Muscle of leg (tissue), 11 donors: ENCODE data around the gene DECR2. TPM values are rescaled to one million over a fixed set of nuclear protein-coding genes. Genes with fewer than 3 reads are reported as not detected.
"Not testable (repeated sequence)": the region's sequence is repeated elsewhere in the genome, so short reads cannot be mapped to it uniquely, and the experiment has no call there.

Experiments
- DNase-seq: peaks from one replicate; pipeline ENCODE4 v3.0.0; 2013
- H3K27ac ChIP-seq: one replicate; pipeline ENCODE4 v1.5.1; 2013; ENCODE audit warnings: mild to moderate bottlenecking, low read length, control low read depth
- H3K27me3 ChIP-seq: one replicate; pipeline ENCODE4 v1.6.1; 2013; ENCODE audit warnings: low read length; ENCODE audit not compliant: control insufficient read depth, insufficient read depth
- H3K36me3 ChIP-seq: one replicate; pipeline ENCODE4 v1.6.1; 2013; ENCODE audit warnings: low read length; ENCODE audit not compliant: control insufficient read depth, insufficient read depth
- H3K4me1 ChIP-seq: one replicate; pipeline ENCODE4 v1.6.1; 2013; ENCODE audit warnings: low read length; ENCODE audit not compliant: control insufficient read depth, insufficient read depth
- H3K4me3 ChIP-seq: one replicate; pipeline ENCODE4 v1.5.1; 2013; ENCODE audit warnings: low read length, control low read depth
- H3K9me3 ChIP-seq: replicated peaks from 2 replicates; pipeline ENCODE4 v1.6.1; 2013; ENCODE audit warnings: low read depth, low read length; ENCODE audit not compliant: control insufficient read depth
- WGBS: methylation state at CpG from one replicate; pipeline ENCODE4 v1.1.5; 2013; ENCODE audit warnings: missing lambda C conversion rate; ENCODE audit not compliant: insufficient coverage; 5-methylcytosine and 5-hydroxymethylcytosine counted together
- polyA plus RNA-seq, 8 donors: library from polyadenylated mRNA; unstranded; fragments of 120-200 nt; gene quantifications; one replicate each; pipeline versions ENCODE4 v1.2.1 to v1.2.3, GENCODE V29; 2013; ENCODE audit warnings: inconsistent platforms in 1 of 8, low replicate concordance in 1 of 8; ENCODE audit not compliant: insufficient read length in 8 of 8, insufficient read depth in 1 of 8
- total RNA-seq: library from RNA; stranded (reverse); fragments of 120-200 nt; gene quantifications from one replicate; pipeline ENCODE4 v1.2.4, GENCODE V29; 2013

Gene DECR2
- total and polyA plus RNA-seq, 9 donors, result 8.4 to 20.6 (median 13.0) TPM

DNA sequence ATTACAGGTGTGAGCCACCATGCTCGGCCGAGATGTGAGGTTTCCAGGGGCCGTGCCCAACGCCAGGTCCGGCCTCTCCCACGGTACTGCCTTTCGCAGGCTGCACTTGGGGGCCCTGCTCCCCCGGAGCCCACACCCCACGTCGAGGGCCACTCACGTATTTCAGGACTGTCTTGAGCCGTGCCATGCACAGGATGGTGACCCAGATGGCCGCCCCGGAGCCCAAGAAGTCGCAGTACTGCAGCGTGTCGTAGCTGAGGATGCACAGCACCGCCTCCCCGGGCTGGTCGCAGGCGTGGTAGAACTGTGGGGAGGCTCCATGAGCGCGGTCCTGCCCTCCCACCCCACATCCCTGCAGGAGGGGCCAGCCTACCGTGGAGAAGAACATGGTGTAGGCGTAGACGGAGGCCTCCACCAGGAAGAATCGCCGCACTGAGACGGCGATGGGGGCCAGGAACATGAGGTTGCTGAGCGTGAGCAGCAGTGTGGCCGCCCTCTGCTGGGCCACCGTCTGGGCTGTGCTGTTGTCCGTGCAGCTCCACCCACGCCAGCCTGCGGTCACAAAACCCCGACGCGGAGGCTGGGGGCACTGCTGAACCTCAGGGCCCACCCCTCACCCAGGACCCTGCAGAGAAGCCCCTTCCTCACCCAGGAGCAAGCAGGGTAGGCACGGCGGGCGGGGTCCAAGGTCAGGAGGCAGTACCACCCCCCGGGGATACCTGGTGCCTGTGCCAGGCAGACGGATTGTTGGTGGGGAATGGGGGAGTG lies 27.7 kb upstream of the DECR2 start:
- Histone ChIP-seq H3K4me1 (peaks cover 26% of the 10 kb centered on the region), H3K4me3 (no peak overlapping the region), H3K9me3 (no peaks in the 10 kb centered on the region), H3K27ac (no peak overlapping the region), H3K36me3 (peaks cover 51% of the 10 kb centered on the region), H3K27me3 (no peaks in the 10 kb centered on the region)
- WGBS, result 88% methylated on average over 22 of the region's 44 CpGs
- no peak for DNase-seq

DNA sequence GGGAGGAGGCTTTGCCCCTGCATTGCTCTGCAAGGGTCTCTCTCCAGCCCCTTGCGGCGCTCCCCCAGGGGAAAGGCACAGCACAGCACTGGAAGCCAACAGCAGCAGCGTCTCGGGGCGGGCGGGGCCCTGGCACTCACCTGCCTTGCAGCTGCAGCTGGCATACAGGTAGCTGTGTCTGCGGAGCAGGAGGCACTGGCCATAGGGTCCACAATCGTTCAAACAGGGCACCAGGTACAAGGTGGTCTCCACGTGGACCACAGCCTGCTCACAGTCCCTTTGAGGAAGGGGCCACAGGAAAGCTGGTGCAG lies 27.1 kb upstream of the DECR2 start:
- peaks cover 21% of the 10 kb centered on the region for H3K4me1 ChIP-seq
- H3K36me3 ChIP-seq, result peaks cover 47% of the 10 kb centered on the region
- WGBS, result 91% methylated on average over 5 of the region's 9 CpGs
- H3K27ac ChIP-seq, result no peak overlapping the region
- no peaks in the 10 kb centered on the region for H3K27me3 ChIP-seq
- H3K9me3 ChIP-seq, result no peaks in the 10 kb centered on the region
- H3K4me3 ChIP-seq, result no peak overlapping the region
- no peak for DNase-seq

DNA sequence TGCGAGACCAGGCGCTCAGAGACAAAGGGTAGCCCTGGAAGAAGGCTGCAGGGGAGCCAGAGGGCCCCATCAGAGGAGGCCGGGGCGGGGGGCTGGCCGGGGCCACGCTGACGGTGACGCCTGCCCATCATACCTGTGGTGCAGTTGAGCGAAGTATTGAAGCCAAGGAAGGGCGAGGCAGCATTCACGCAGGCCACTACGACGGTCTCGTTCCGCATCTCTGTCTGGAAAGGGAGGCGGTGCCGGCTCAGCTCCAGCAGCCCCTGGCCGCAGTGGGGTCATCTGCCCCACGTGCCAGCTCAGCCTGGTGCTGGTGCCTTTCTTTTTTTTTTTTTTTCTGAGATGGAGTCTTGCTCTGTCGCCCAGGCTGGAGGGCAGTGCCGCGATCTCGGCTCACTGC lies 26.5 kb upstream of the DECR2 start:
- peaks cover 17% of the 10 kb centered on the region for H3K4me1 ChIP-seq
- 91% methylated on average over 19 of the region's 23 CpGs for WGBS
- H3K9me3 ChIP-seq, result no peaks in the 10 kb centered on the region
- no peaks in the 10 kb centered on the region for H3K27me3 ChIP-seq
- H3K4me3 ChIP-seq, result no peak overlapping the region
- no peak overlapping the region for H3K27ac ChIP-seq
- H3K36me3 ChIP-seq, result peaks cover 47% of the 10 kb centered on the region
- no peak for DNase-seq

DNA sequence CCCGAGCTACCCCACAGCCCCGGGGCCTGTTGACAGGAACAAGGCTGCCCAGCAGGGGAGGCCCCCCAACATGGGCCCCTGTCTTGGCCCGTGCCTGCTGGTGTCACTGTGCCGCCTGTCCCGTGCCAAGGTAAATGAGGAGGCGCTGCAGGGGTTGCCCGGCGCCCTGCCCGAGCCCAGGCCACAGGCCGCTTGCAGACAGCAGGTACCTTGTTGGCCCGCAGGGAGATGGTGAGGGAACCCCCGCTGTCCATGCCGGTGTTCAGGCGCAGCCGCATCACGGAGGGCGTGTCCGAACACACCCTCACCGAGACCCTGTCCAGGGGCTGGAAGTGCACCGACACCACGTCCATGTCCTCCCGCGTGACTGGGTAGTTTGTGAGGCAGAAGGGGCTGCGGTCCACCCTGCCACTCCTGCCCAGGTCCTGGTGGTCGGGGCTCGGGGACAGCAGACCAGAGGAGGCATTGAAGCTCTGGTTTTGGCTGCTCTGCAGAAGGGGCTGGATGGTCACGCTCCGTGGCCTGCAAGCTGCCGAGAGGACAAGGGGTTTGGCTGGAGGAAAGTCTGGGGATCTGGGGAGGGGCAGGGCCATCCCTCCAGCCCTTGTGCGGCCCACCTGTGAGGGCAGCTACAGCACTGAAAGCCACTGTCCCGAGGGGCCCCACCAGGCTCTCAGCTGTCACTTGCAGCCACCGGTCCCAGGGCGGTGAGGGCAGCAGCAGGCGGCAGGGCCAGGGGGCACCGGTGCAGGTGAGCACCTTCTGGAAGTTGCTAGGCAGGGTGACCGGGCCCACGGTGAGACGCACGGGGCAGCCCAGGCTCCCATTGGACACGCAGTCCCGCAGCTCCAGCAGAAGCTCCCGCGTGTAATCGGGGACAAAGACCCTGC lies 25.5 kb upstream of the DECR2 start:
- no peaks in the 10 kb centered on the region for H3K27me3 ChIP-seq
- peaks cover 47% of the 10 kb centered on the region for H3K36me3 ChIP-seq
- peaks cover 18% of the 10 kb centered on the region for H3K4me1 ChIP-seq
- no peak for DNase-seq
- H3K27ac ChIP-seq, result no peak overlapping the region
- H3K4me3 ChIP-seq, result no peak overlapping the region
- 93% methylated on average over 44 of the region's 44 CpGs for WGBS
- H3K9me3 ChIP-seq, result no peaks in the 10 kb centered on the region

DNA sequence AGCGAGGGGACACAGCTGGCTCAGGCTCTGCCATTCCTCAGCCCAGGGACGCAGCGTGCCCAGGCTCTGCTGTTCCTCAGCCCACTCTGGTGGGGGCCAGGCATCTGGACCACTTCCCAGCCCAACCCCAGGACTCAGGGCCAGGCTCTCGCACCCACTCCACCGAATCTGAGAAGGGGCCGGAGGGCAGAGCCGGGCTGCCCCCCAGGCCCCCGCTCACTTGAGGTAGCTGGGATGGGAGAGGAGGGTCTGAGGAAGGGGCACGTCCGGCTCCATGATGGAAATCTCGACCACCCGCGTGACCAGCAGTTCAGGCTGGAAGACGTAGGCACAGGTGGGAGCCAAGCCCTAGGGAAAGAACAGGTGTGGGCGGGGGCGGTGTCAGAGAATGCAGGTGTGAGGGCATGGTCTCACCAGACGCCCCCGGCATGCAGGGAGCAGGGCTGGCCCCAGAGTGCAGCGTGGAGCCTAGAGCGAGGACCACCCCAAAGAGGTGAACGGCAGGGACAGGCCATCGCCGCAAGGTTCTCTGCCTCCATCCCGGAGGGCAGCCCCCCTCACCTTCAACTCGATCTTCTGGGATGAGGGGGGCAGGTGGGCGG lies 24.8 kb upstream of the DECR2 start:
- 86% methylated on average over 20 of the region's 26 CpGs for WGBS
- peaks cover 45% of the 10 kb centered on the region for H3K36me3 ChIP-seq
- DNase-seq, result no peak

DNA sequence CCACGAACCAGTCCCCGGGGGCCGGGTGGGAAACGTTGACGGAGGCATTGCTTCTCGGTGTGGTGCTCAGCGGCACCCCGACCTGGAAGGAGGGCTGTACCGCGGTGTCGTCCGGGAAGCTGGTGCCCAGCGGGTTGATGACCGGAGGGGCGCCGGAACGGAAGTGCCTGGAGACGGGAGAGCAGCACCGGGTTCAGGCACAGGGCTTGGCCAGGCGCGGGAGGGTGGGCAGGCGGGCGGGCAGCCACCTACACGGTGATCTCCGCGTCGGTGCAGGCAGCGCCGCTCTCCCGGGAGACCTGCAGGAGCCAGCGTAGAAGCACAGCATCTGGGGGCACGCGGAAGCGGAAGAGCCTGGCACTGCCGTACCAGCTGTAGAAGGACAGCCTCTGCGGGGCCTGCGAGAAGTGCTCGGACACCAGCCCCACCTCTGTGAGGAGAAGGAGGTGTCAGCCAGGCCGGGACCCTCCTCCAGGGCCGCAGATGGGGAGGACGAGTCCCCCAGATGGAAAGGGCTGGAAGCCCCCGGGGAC lies 24.2 kb upstream of the DECR2 start:
- peaks cover 2% of the 10 kb centered on the region for H3K27me3 ChIP-seq
- no peak overlapping the region for H3K4me3 ChIP-seq
- no peak overlapping the region for H3K27ac ChIP-seq
- WGBS, result 84% methylated on average over 42 of the region's 42 CpGs
- DNase-seq, result no peak
- H3K36me3 ChIP-seq, result peaks cover 41% of the 10 kb centered on the region
- no peaks in the 10 kb centered on the region for H3K9me3 ChIP-seq
- H3K4me1 ChIP-seq, result peaks cover 11% of the 10 kb centered on the region

More for the DNA sequence above, 24.8 kb upstream of the DECR2 start:
- Histone ChIP-seq H3K27me3 (no peaks in the 10 kb centered on the region), H3K4me3 (no peak overlapping the region), H3K9me3 (no peaks in the 10 kb centered on the region), H3K27ac (no peak overlapping the region), H3K4me1 (peaks cover 12% of the 10 kb centered on the region)

DNA sequence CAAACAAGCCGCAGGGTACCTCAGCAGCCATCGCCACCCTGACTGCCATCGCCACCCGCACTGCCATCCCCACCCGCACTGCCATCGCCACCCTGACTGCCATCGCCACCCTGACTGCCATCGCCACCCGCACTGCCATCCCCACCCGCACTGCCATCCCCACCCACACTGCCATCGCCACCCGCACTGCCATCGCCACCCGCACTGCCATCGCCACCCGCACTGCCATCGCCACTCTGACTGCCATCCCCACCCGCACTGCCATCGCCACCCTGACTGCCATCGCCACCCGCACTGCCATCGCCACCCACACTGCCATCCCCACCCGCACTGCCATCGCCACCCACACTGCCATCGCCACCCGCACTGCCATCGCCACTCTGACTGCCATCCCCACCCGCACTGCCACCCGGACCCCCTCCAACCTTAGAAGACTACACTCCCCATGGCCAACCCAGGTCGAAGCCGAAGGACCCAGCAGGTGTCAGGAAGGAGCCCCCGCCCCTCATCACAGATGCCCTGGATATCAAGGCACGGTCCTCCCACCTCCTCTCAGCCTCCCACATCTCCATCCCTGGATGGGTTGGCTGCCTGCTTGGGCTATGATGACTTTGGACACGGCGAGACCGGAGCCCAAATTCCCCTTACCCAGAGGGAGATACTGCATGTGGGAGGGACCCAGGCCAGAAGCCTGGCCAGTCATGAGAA lies 23.4 kb upstream of the DECR2 start:
- not testable (repeated sequence) for H3K27ac ChIP-seq, DNase-seq, H3K27me3 ChIP-seq, H3K9me3 ChIP-seq, H3K4me3 ChIP-seq
- WGBS, result 84% methylated on average over 18 of the region's 36 CpGs
- Histone ChIP-seq H3K36me3 (peaks cover 35% of the 10 kb centered on the region), H3K4me1 (peaks cover 19% of the 10 kb centered on the region)

DNA sequence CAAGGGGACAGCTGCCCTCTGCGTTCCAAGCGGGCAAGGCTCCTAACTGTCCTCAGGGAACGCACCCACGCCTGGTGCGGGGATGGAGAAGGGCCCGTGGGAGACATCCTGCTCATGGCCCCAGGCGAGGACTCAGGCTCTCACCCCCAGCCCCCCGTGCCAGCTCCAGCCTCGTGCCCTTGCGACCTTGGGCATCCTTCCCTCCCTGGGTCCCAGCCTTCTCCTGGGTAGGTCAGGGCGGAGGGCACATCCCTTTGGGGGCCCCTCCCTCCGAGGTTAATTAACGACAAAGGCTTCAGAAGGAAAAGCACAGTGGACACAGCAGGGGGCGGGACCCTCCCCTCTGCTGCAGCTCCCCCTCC lies 22.9 kb upstream of the DECR2 start:
- whole genome bisulfite sequencing, result 84% methylated on average over 10 of the region's 14 CpGs
- Histone ChIP-seq H3K4me3 (no peak overlapping the region), H3K4me1 (peaks cover 24% of the 10 kb centered on the region), H3K9me3 (no peaks in the 10 kb centered on the region), H3K36me3 (peaks cover 32% of the 10 kb centered on the region), H3K27ac (no peak overlapping the region), H3K27me3 (peaks cover 8% of the 10 kb centered on the region)
- DNase-seq, result no peak

DNA sequence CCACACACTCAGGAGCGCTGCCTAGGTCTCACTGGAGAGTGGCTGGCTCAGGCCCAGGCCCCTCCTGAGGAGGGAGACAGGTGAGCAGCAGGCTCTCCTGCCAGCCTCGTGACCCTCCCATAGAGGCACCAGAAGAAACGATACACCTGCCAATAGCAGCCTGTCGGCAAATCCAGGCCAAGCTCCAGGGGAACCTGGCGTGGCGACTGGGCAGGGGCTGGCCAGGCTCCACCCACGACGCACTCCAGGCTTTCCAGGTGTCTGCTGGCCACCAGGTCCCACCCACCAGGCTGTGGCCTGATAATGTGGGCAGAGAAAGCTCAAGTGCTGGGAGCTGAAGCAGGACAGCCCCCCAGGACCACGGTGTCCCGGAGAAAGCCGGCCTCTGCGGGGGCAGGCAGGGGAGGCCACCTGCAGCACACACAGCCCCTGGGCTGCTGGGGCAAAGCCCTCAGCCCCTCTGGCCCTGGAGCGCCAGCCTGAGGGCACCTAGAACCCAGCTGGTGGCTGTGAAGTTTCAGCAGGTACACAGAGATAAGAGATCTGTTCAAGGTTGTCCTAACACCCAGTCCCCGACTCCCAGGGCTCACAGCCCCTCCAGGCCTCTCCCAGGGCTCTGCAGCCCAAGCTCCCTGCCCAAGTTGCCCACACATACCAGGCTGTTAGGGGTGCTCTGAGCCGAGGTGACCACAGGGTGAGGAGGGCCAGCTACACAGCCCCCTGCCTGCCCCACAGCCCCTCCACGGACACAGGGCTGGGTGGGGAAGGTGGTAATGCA lies 22.3 kb upstream of the DECR2 start:
- Histone ChIP-seq H3K4me3 (no peak overlapping the region), H3K36me3 (peaks cover 27% of the 10 kb centered on the region), H3K27ac (no peak overlapping the region), H3K27me3 (peaks cover 8% of the 10 kb centered on the region), H3K4me1 (peaks cover 24% of the 10 kb centered on the region), H3K9me3 (no peaks in the 10 kb centered on the region)
- WGBS, result 81% methylated on average over 15 of the region's 16 CpGs
- DNase-seq, result no peak
